Cardiac muscle cell (in vitro differentiated cells and primary cell): Measurements from ENCODE around the gene TMTC4. TPM values are rescaled to one million over a fixed set of nuclear protein-coding genes. Genes with fewer than 3 reads are reported as not detected.
"Not testable (repeated sequence)": the region's sequence is repeated elsewhere in the genome, so short reads cannot be mapped to it uniquely, and the experiment has no call there.

ENCODE experiments used
- DNase-seq, 2 donors: peaks; one replicate each; pipeline versions ENCODE4 v3.0.0 to v3.0.0-alpha.2; 2010 to 2017; ENCODE audit warnings: low read depth in 1 of 2, low spot score in 1 of 2
- H3K27ac ChIP-seq: fragments of 200-600 bp; sonication (generic); 2 replicates; pipeline ENCODE4 v1.5.1; 2016
- H3K27me3 ChIP-seq: fragments of 200-600 bp; sonication (generic); 2 replicates; pipeline ENCODE4 v1.6.0; 2016; ENCODE audit warnings: control low read depth
- H3K36me3 ChIP-seq: fragments of 200-600 bp; sonication (generic); 2 replicates; pipeline ENCODE4 v1.5.1; 2016; ENCODE audit warnings: control low read depth
- H3K4me1 ChIP-seq: fragments of 200-600 bp; sonication (generic); 2 replicates; pipeline ENCODE4 v1.8.1; 2017; ENCODE audit warnings: low read depth, mild to moderate bottlenecking, mixed run types
- H3K4me3 ChIP-seq: fragments of 200-600 bp; sonication (generic); 2 replicates; pipeline ENCODE4 v1.5.1; 2016; ENCODE audit warnings: mild to moderate bottlenecking
- H3K9me3 ChIP-seq: fragments of 200-600 bp; sonication (generic); 2 replicates; pipeline ENCODE4 v1.5.1; 2017; ENCODE audit warnings: low read depth, mild to moderate bottlenecking, control low read depth
- polyA plus RNA-seq: library from polyadenylated mRNA; unstranded; fragments of >200 nt; fragmentation: Nextera tagmentation; extraction: Ambion mirVana; gene quantifications from 2 replicates; pipeline ENCODE4 v1.2.1, GENCODE V29; 2016
- total RNA-seq: library from RNA; depleted of rRNA; stranded (reverse); fragments of >200 nt; gene quantifications from 2 replicates; pipeline ENCODE4 v1.2.3, GENCODE V29; 2016
- TF ChIP-seq, protein P1 (sequence below): IDR thresholded peaks from 2 replicates; pipeline ENCODE4 v1.5.1; 2012; ENCODE audit warnings: low read depth, mild to moderate bottlenecking, low read length

TMTC4 gene
- total and polyA plus RNA-seq, 2 experiments from 2014 or later = 25.6 to 29.3 TPM

DNA sequence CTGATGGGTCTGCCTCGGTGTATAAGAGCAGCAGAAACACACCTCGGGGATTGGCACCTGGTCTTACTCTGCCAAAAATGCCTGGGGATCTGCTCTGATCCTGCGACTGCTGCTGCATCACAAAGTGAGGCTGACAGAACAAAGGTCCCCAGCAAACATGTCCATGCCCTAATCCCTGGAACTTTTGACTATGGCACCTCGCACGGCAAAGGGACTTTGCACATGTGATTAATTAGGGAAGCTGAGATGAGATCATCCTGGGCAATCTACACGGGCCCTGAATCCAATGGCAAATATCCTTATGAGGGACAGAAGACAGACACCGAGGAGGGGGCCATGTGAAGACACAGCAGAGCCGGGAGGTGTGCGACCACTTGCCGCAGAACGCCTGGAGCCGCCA lies 94.5 kb downstream of the TMTC4 start:
- Histone ChIP-seq H3K9me3 (no peaks in the 10 kb centered on the region), H3K36me3 (no peaks in the 10 kb centered on the region), H3K4me1 (no peaks in the 10 kb centered on the region), H3K27ac (no peak overlapping the region), H3K27me3 (no peaks in the 10 kb centered on the region), H3K4me3 (no peak overlapping the region)
- TF ChIP-seq, protein P1, sequence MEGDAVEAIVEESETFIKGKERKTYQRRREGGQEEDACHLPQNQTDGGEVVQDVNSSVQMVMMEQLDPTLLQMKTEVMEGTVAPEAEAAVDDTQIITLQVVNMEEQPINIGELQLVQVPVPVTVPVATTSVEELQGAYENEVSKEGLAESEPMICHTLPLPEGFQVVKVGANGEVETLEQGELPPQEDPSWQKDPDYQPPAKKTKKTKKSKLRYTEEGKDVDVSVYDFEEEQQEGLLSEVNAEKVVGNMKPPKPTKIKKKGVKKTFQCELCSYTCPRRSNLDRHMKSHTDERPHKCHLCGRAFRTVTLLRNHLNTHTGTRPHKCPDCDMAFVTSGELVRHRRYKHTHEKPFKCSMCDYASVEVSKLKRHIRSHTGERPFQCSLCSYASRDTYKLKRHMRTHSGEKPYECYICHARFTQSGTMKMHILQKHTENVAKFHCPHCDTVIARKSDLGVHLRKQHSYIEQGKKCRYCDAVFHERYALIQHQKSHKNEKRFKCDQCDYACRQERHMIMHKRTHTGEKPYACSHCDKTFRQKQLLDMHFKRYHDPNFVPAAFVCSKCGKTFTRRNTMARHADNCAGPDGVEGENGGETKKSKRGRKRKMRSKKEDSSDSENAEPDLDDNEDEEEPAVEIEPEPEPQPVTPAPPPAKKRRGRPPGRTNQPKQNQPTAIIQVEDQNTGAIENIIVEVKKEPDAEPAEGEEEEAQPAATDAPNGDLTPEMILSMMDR = no peak
- no peak for DNase-seq

- H3K36me3 ChIP-seq, H3K4me1 ChIP-seq, H3K27ac ChIP-seq, DNase-seq, H3K27me3 ChIP-seq, H3K9me3 ChIP-seq, H3K4me3 ChIP-seq: not testable (repeated sequence)
These were observed 97.4 kb downstream of the TMTC4 start for GRCh38 chr13:100577239-100577638.

DNA sequence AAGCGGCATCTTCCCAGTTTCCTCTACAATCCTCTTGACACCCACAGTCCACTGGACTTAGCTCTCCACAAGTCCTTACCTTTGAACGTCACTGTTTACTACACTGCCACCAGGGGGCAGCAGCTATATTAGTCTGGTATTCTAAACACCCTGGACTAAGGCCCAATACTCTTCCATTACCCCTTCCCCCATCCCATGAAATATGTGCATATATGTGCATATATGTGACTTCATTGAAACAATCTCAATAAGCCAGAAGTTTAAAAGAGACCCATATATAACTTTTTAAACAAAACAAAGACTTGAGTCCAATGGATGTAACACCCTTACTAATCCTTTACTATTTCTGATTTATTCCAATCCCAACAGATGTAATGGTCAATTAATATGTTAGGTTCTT lies 101.5 kb downstream of the TMTC4 start:
- H3K27ac ChIP-seq = no peak overlapping the region
- no peak overlapping the region for H3K4me3 ChIP-seq
- peak; percentile 86 to 88 for DNase-seq
- H3K36me3 ChIP-seq = no peaks in the 10 kb centered on the region
- no peaks in the 10 kb centered on the region for H3K4me1 ChIP-seq
- TF ChIP-seq, protein P1 = peak; percentile 80
- no peaks in the 10 kb centered on the region for H3K27me3 ChIP-seq
- H3K9me3 ChIP-seq = no peaks in the 10 kb centered on the region

GRCh38 chr13:100566543-100566942 lies 108.1 kb downstream of the TMTC4 start:
- Histone ChIP-seq H3K27ac (no peak overlapping the region), H3K27me3 (no peaks in the 10 kb centered on the region), H3K36me3 (no peaks in the 10 kb centered on the region), H3K4me1 (no peaks in the 10 kb centered on the region), H3K9me3 (no peaks in the 10 kb centered on the region), H3K4me3 (no peak overlapping the region)
- TF ChIP-seq, protein P1 = no peak
- no peak for DNase-seq

DNA sequence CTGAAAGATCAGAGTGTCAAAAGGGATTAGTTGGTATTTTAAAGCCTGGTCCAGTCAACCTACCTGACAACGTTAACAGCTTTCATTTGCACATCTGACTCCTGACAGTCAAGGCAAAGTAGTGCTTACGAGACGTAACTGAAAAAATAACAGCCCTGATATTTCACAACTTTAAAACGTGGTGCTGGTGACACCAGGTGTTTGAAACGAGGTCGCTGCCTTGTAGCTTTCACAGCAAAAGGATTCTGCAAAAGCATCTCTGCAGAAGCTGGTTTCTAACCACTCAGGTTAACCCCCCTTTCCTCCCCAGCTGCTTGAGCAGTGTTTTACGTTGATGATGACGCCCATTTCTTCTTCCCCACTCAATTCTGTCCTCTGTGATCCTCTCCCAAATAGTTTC lies 109.3 kb downstream of the TMTC4 start:
- TF ChIP-seq, protein P1 = no peak
- H3K36me3 ChIP-seq = no peaks in the 10 kb centered on the region
- H3K27me3 ChIP-seq = no peaks in the 10 kb centered on the region
- no peaks in the 10 kb centered on the region for H3K4me1 ChIP-seq
- no peak overlapping the region for H3K4me3 ChIP-seq
- no peaks in the 10 kb centered on the region for H3K9me3 ChIP-seq
- no peak overlapping the region for H3K27ac ChIP-seq
- DNase-seq = no peak

DNA sequence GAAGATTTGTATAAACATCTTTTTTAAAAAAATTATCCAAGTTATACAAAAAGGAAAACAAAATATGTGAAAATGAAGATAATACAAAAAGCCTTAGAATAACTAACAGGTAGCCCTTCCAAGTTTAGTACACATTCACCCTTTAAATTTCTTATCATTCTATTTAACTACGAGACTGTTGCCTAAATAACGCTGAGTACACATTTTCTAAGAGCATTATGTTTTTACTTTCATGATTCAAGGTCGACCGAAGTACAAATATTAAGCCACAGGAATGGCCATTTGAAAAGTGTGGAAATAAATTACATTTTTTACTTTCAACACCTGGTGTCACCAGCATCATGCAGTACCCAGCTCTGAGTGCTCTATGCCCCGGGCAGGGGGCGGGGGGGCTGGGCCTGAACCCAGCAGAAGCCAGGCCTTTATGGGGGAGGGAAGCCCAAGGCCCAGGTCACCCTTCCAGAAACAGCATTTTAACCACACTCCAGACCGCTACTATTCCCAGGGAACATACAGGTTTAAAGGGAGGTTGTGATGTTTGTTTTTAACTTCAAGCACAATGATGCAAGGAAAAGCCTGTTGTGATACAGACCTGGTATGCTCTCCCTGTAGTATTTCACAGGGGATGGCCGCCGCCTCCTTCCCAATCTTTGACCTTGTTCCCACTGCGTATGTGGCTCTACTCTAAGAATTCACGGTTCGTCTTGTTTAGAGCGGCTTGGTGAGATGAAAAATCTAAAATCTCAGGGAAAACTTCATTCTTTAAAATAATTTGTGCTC lies 110.0 kb downstream of the TMTC4 start:
- H3K9me3 ChIP-seq = no peaks in the 10 kb centered on the region
- H3K27me3 ChIP-seq = no peaks in the 10 kb centered on the region
- H3K27ac ChIP-seq = no peak overlapping the region
- H3K36me3 ChIP-seq = no peaks in the 10 kb centered on the region
- DNase-seq = no peak
- no peaks in the 10 kb centered on the region for H3K4me1 ChIP-seq
- no peak overlapping the region for H3K4me3 ChIP-seq
- TF ChIP-seq, protein P1 = no peak
